HepG2 (cell line): Measurements from ENCODE around the gene ENTPD6. TPM values are rescaled to one million over a fixed set of nuclear protein-coding genes. Genes with fewer than 3 reads are reported as not detected.

Experiments
- ATAC-seq: fragments of 200-7000 bp; cut with Tn5 transposase; 3 replicates; pipeline ENCODE4 v1.9.1; 2020; ENCODE audit warnings: mild to moderate bottlenecking, moderate library complexity
- BruUV-seq: library from RNA; stranded (reverse); fragments of 400-500 nt; replicated peaks from 2 replicates; lab custom pipeline; 2021; lab: Mats Ljungman, UMichigan
- CTCF ChIA-PET: fragments of 300-600 bp; formaldehyde crosslinking; extraction: SDS; loops from one replicate; lab custom pipeline; 2021; ENCODE audit warnings: low total read pairs, inconsistent platforms, low intra/inter-chr PET ratio; lab: Yijun Ruan, JAX
- POLR2A ChIA-PET: fragments of 350-600 bp; sonication (Branson Sonifier 250); formaldehyde crosslinking; loops from one replicate; lab custom pipeline; 2020; ENCODE audit warnings: antibody characterized with exemption, inconsistent platforms; lab: Yijun Ruan, JAX
- DNase-seq: peaks from one replicate; pipeline ENCODE4 v3.0.0-alpha.2; 2015; ENCODE audit warnings: low spot score
- FAIRE-seq: peaks from 3 replicates; lab custom pipeline; 2011; peaks lifted over from hg19 to GRCh38; lab: Jason Lieb, UNC
- H2AFZ ChIP-seq: one replicate; pipeline ENCODE4 v1.6.1; 2011; ENCODE audit warnings: low read length, inconsistent platforms
- H3K27ac ChIP-seq: fragments of 300-600 bp; 3 replicates; pipeline ENCODE4 v1.8.0; 2011; ENCODE audit warnings: mixed run types, mild to moderate bottlenecking, mixed read lengths, low read length, inconsistent platforms; ENCODE audit not compliant: insufficient read depth; ENCODE audit errors: extremely low read length
- H3K27me3 ChIP-seq, 2 experiments: fragments of 200-600 bp in 1 of 2; 2 replicates in 1 of 2; 3 replicates in 1 of 2; pipeline versions ENCODE4 v1.6.0 to v1.8.0; 2011; ENCODE audit warnings: low read length in 2 of 2, mild to moderate bottlenecking in 2 of 2, moderate library complexity in 2 of 2, inconsistent platforms in 1 of 2; ENCODE audit not compliant: insufficient read depth in 2 of 2, control insufficient read depth in 1 of 2
- H3K36me3 ChIP-seq, 2 experiments: fragments of 200-600 bp in 1 of 2; replicated peaks in 1 of 2; 2 replicates in 1 of 2; 3 replicates in 1 of 2; pipeline versions ENCODE4 v1.5.1 to v1.8.0; 2011; ENCODE audit warnings: low read length in 2 of 2, inconsistent platforms in 1 of 2; ENCODE audit not compliant: insufficient read depth in 2 of 2, control insufficient read depth in 1 of 2
- H3K4me1 ChIP-seq: 2 replicates; pipeline ENCODE4 v1.5.1; 2012; ENCODE audit warnings: low read length, inconsistent platforms; ENCODE audit not compliant: insufficient read depth
- H3K4me2 ChIP-seq: 2 replicates; pipeline ENCODE4 v1.6.0; 2011; ENCODE audit warnings: low read depth, low read length, inconsistent platforms
- H3K4me3 ChIP-seq, 3 experiments: fragments of 200-600 bp in 1 of 3; sonication (generic), shearing (Covaris generic) in 1 of 3; replicated peaks in 1 of 3; 2 replicates each; pipeline ENCODE4 v1.5.1; 2011 to 2016; ENCODE audit warnings: low read length in 3 of 3, inconsistent platforms in 2 of 3, low read depth in 2 of 3, mild to moderate bottlenecking in 2 of 3, control low read depth in 1 of 3, mixed read lengths in 1 of 3; ENCODE audit not compliant: insufficient read depth in 1 of 3
- H3K79me2 ChIP-seq: one replicate; pipeline ENCODE4 v1.6.1; 2011; ENCODE audit warnings: low read length, inconsistent platforms; ENCODE audit not compliant: insufficient read depth
- H3K9ac ChIP-seq: 2 replicates; pipeline ENCODE4 v1.6.0; 2011; ENCODE audit warnings: mild to moderate bottlenecking, low read depth, low read length, inconsistent platforms; ENCODE audit not compliant: insufficient read depth
- H3K9me3 ChIP-seq: 2 replicates; pipeline ENCODE4 v1.5.1; 2012; ENCODE audit warnings: mild to moderate bottlenecking, low read length
- H4K20me1 ChIP-seq: 2 replicates; pipeline ENCODE4 v1.6.0; 2011; ENCODE audit warnings: inconsistent platforms, mild to moderate bottlenecking, low read length, moderate library complexity; ENCODE audit not compliant: insufficient read depth
- ATF7-NPFF ChIP-seq: sonication (generic); formaldehyde crosslinking; IDR thresholded peaks from 2 replicates; pipeline ENCODE4 v1.8.1; 2023; ENCODE audit warnings: mild to moderate bottlenecking, low read depth, missing genetic modification reagents, moderate library complexity
- FLYWCH1 ChIP-seq: sonication (generic); formaldehyde crosslinking; IDR thresholded peaks from 2 replicates; pipeline ENCODE4 v1.8.1; 2023; ENCODE audit warnings: mild to moderate bottlenecking, missing genetic modification reagents
- HNRNPL ChIP-seq: fragments of 200-400 bp; formaldehyde crosslinking; IDR thresholded peaks from 2 replicates; pipeline ENCODE4 v1.6.1; 2017; ENCODE audit warnings: mild to moderate bottlenecking, low read depth, low read length
- JUND ChIP-seq: sonication (generic); formaldehyde crosslinking; IDR thresholded peaks from 2 replicates; pipeline ENCODE4 v1.8.0; 2022; ENCODE audit warnings: mild to moderate bottlenecking, missing genetic modification reagents
- KDM3A ChIP-seq: IDR thresholded peaks from 2 replicates; pipeline ENCODE4 v1.6.1; 2018; ENCODE audit warnings: low read depth, missing compliant biosample characterization
- NFYC ChIP-seq: IDR thresholded peaks from 2 replicates; pipeline ENCODE4 v1.6.1; 2016; ENCODE audit warnings: missing genetic modification reagents, missing compliant biosample characterization
- NR2F2 ChIP-seq: IDR thresholded peaks from 2 replicates; pipeline ENCODE4 v1.6.1; 2012; ENCODE audit warnings: low read depth, inconsistent platforms, borderline replicate concordance
- RBFOX2 ChIP-seq: fragments of 200-400 bp; formaldehyde crosslinking; IDR thresholded peaks from 2 replicates; pipeline ENCODE4 v1.6.1; 2017; ENCODE audit warnings: low read depth, mild to moderate bottlenecking, low read length
- ZBTB7B ChIP-seq: sonication (generic); formaldehyde crosslinking; IDR thresholded peaks from 2 replicates; pipeline ENCODE4 v1.4.0; 2020; ENCODE audit warnings: missing genetic modification reagents
- ZNF776 ChIP-seq: sonication (generic); formaldehyde crosslinking; IDR thresholded peaks from 2 replicates; pipeline ENCODE4 v1.4.0; 2020; ENCODE audit warnings: mild to moderate bottlenecking, missing genetic modification reagents
- ZNF781 ChIP-seq: sonication (generic); formaldehyde crosslinking; IDR thresholded peaks from 2 replicates; pipeline ENCODE4 v1.5.1; 2020; ENCODE audit warnings: borderline replicate concordance, mild to moderate bottlenecking, missing genetic modification reagents; ENCODE audit errors: not compliant biosample characterization
- ZNF878 ChIP-seq: sonication (generic); formaldehyde crosslinking; IDR thresholded peaks from 2 replicates; pipeline ENCODE4 v1.8.1; 2023; ENCODE audit warnings: mild to moderate bottlenecking, missing genetic modification reagents, moderate library complexity
- WGBS: methylation state at CpG from one replicate; pipeline ENCODE4 v1.1.6; 2017; ENCODE audit warnings: low lambda C conversion rate; 5-methylcytosine and 5-hydroxymethylcytosine counted together
- in situ Hi-C: cut with HindIII; loops from 2 replicates; pipeline ENCODE4 v1.10.0; 2017; ENCODE audit warnings: low pct_unique_long_range_greater_than_20kb; ENCODE audit not compliant: extremely low pct_ligation_motif_present
- intact Hi-C: fragments of 100-400 bp; cut with micrococcal nuclease; formaldehyde crosslinking; loops from one replicate; pipeline ENCODE4 v1.10.0; 2022; ENCODE audit not compliant: unreplicated experiment
- polyA plus RNA-seq, 8 experiments: library from polyadenylated mRNA; depleted of rRNA in 3 of 8; stranded (reverse) in 7 of 8; unstranded in 1 of 8; fragments of >200 nt; fragmentation: Illumina TruSeq in 4 of 8; extraction: Trizol in 4 of 8; gene quantifications; 2 replicates each; pipeline versions ENCODE4 v1.2.1 to v1.2.3, GENCODE V29; 2011 to 2016; ENCODE audit warnings: low read depth in 4 of 8, missing spikeins in 1 of 8, mixed read lengths in 1 of 8; ENCODE audit not compliant: insufficient read depth in 1 of 8
- total RNA-seq, 5 experiments: library from RNA; depleted of rRNA; stranded (reverse); fragments of >200 nt; fragmentation: Illumina TruSeq; extraction: Trizol; gene quantifications; 2 replicates each; pipeline ENCODE4 v1.2.3, GENCODE V29; 2016; ENCODE audit warnings: low read depth in 1 of 5
- TF ChIP-seq, protein P1 (sequence below): IDR thresholded peaks from 2 replicates; pipeline ENCODE4 v1.6.1; 2016; ENCODE audit warnings: low read depth
- TF ChIP-seq, protein P2 (sequence below): sonication (generic); formaldehyde crosslinking; IDR thresholded peaks from 2 replicates; pipeline ENCODE4 v1.5.0; 2020; ENCODE audit warnings: missing genetic modification reagents
- TF ChIP-seq, protein P3 (sequence below): sonication (generic); formaldehyde crosslinking; conservative IDR thresholded peaks from 2 replicates; pipeline ENCODE4 v1.4.0; 2020; ENCODE audit warnings: missing genetic modification reagents
- TF ChIP-seq, protein P4 (sequence below): sonication (generic); formaldehyde crosslinking; IDR thresholded peaks from 2 replicates; pipeline ENCODE4 v1.5.1; 2020; ENCODE audit warnings: missing genetic modification reagents, mild to moderate bottlenecking, borderline replicate concordance

Gene ENTPD6
- total and polyA plus RNA-seq, 2 of the 13 experiments (the other 11 are each of a cell fraction or from before 2014, with no cell fraction given) = 164 to 172 TPM

DNA sequence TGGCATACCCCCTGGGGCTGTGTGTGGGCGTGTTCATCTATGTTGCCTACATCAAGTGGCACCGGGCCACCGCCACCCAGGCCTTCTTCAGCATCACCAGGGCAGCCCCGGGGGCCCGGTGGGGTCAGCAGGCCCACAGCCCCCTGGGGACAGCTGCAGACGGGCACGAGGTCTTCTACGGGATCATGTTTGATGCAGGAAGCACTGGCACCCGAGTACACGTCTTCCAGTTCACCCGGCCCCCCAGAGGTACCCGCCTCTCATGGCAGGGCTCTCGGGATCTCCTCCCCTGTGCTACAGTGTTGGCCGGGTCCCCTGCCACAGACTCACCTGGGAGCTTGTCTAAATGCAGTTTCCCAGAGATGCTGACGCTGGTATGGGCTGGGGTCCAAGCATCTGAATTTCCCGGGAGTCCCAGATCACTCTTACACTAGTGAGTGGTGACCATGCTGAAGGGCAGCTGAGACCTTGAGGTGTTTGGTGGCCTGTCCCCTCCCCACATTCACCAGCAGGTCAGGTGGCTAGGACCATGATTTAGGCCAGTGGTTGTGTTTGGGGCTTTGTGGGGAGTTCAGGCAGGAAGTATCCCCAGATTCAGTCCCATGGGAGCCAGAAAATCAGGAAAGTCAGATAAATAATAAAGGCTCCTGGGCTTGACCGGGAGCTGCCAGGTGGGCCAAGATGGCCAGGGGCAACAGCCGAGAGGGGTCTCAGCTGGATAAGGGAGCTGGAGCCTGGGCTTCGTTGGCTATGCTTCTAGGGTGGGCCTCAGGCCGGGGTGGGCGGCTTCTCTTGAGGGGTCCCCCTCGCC is 11.8 kb downstream of the ENTPD6 start:
- POLR2A ChIA-PET = no interaction called here
- peaks cover 32% of the 10 kb centered on the region for H3K79me2 ChIP-seq
- no peak overlapping the region for H3K9ac ChIP-seq
- no peaks in the 10 kb centered on the region for H3K27me3 ChIP-seq
- in situ Hi-C loops (no loop called here), intact Hi-C loops (no loop called here)
- H4K20me1 ChIP-seq = no peaks in the 10 kb centered on the region
- BruUV-seq = no TSS peak
- no peak overlapping the region for H3K4me2 ChIP-seq
- 96% methylated on average over 22 of the region's 22 CpGs for WGBS
- ATAC-seq (peak; percentile 33), FAIRE-seq (no peak), DNase-seq (no peak)
- H3K36me3 ChIP-seq = peaks cover 24 to 32% of the 10 kb centered on the region in 2 experiments
- H3K4me3 ChIP-seq = no peak overlapping the region
- peak overlapping the region; percentile 32 for H3K27ac ChIP-seq
- CTCF ChIA-PET = no interaction called here
- peaks cover 12% of the 10 kb centered on the region for H3K4me1 ChIP-seq
- H2AFZ ChIP-seq = no peak overlapping the region
- no peaks in the 10 kb centered on the region for H3K9me3 ChIP-seq
- TF ChIP-seq ZNF776 (CRISPR knock-in tag) (no peak), NR2F2 (no peak), NFYC (CRISPR knock-in tag) (no peak), KDM3A (CRISPR knock-in tag) (no peak), ZNF878 (CRISPR knock-in tag) (no peak), ZNF781 (CRISPR knock-in tag) (no peak), ZBTB7B (CRISPR knock-in tag) (no peak), FLYWCH1 (CRISPR knock-in tag) (no peak), RBFOX2 (0 out of 2 replicates have a peak, but pooled peaks have one; percentile 23), ATF7-NPFF (no peak), JUND (no peak), HNRNPL (peak; percentile 51; the same call in 1 of the 2 replicates)
- TF ChIP-seq, protein P1, sequence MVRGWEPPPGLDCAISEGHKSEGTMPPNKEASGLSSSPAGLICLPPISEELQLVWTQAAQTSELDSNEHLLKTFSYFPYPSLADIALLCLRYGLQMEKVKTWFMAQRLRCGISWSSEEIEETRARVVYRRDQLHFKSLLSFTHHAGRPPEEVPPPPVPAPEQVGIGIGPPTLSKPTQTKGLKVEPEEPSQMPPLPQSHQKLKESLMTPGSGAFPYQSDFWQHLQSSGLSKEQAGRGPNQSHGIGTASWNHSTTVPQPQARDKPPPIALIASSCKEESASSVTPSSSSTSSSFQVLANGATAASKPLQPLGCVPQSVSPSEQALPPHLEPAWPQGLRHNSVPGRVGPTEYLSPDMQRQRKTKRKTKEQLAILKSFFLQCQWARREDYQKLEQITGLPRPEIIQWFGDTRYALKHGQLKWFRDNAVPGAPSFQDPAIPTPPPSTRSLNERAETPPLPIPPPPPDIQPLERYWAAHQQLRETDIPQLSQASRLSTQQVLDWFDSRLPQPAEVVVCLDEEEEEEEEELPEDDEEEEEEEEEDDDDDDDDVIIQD = no peak
- TF ChIP-seq, protein P2, sequence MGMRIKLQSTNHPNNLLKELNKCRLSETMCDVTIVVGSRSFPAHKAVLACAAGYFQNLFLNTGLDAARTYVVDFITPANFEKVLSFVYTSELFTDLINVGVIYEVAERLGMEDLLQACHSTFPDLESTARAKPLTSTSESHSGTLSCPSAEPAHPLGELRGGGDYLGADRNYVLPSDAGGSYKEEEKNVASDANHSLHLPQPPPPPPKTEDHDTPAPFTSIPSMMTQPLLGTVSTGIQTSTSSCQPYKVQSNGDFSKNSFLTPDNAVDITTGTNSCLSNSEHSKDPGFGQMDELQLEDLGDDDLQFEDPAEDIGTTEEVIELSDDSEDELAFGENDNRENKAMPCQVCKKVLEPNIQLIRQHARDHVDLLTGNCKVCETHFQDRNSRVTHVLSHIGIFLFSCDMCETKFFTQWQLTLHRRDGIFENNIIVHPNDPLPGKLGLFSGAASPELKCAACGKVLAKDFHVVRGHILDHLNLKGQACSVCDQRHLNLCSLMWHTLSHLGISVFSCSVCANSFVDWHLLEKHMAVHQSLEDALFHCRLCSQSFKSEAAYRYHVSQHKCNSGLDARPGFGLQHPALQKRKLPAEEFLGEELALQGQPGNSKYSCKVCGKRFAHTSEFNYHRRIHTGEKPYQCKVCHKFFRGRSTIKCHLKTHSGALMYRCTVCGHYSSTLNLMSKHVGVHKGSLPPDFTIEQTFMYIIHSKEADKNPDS (CRISPR knock-in tag) = no peak
- TF ChIP-seq, protein P3, sequence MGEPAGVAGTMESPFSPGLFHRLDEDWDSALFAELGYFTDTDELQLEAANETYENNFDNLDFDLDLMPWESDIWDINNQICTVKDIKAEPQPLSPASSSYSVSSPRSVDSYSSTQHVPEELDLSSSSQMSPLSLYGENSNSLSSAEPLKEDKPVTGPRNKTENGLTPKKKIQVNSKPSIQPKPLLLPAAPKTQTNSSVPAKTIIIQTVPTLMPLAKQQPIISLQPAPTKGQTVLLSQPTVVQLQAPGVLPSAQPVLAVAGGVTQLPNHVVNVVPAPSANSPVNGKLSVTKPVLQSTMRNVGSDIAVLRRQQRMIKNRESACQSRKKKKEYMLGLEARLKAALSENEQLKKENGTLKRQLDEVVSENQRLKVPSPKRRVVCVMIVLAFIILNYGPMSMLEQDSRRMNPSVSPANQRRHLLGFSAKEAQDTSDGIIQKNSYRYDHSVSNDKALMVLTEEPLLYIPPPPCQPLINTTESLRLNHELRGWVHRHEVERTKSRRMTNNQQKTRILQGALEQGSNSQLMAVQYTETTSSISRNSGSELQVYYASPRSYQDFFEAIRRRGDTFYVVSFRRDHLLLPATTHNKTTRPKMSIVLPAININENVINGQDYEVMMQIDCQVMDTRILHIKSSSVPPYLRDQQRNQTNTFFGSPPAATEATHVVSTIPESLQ (CRISPR knock-in tag) = no peak
- TF ChIP-seq, protein P4, sequence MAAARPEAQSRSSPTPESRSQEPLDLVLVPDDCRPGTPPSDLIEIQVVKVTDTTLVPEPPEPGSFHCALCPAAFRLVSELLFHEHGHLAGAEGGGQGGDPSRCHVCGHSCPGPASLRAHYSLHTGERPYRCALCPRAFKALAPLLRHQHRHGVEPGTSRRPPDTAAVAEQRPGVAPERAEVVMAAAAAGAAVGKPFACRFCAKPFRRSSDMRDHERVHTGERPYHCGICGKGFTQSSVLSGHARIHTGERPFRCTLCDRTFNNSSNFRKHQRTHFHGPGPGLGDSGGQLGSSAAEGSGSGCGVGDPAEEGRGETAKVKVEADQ (CRISPR knock-in tag) = no peak
